MM.1S (cell line): ENCODE measurements around the gene KCNS3.

ENCODE experiments used
- EZH2 ChIP-seq: fragments of 300-600 bp; sonication (generic); optimal IDR thresholded peaks from 2 replicates; pipeline ENCODE3; 2017; ENCODE audit warnings: low read depth, mild to moderate bottlenecking, antibody characterized with exemption, low read length, mixed read lengths
- TF ChIP-seq, protein P1 (sequence below): fragments of 300-600 bp; sonication (generic); IDR thresholded peaks from 2 replicates; pipeline ENCODE4 v1.5.1; 2016; ENCODE audit warnings: antibody characterized with exemption, low read length, mixed read lengths

GRCh38 chr2:17936599-17936998, 58.1 kb downstream of the KCNS3 start:
- TF ChIP-seq, protein P1, sequence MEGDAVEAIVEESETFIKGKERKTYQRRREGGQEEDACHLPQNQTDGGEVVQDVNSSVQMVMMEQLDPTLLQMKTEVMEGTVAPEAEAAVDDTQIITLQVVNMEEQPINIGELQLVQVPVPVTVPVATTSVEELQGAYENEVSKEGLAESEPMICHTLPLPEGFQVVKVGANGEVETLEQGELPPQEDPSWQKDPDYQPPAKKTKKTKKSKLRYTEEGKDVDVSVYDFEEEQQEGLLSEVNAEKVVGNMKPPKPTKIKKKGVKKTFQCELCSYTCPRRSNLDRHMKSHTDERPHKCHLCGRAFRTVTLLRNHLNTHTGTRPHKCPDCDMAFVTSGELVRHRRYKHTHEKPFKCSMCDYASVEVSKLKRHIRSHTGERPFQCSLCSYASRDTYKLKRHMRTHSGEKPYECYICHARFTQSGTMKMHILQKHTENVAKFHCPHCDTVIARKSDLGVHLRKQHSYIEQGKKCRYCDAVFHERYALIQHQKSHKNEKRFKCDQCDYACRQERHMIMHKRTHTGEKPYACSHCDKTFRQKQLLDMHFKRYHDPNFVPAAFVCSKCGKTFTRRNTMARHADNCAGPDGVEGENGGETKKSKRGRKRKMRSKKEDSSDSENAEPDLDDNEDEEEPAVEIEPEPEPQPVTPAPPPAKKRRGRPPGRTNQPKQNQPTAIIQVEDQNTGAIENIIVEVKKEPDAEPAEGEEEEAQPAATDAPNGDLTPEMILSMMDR = no peak
- no peak for TF ChIP-seq EZH2
